WTC11 (cell line): ENCODE results near the gene APBA1.

Experiments
- CREM ChIP-seq: sonication (generic); formaldehyde crosslinking; IDR thresholded peaks from 2 replicates; pipeline ENCODE4 v1.8.1; 2022; ENCODE audit warnings: mild to moderate bottlenecking, missing genetic modification reagents, moderate library complexity
- ELF4 ChIP-seq: sonication (generic); formaldehyde crosslinking; IDR thresholded peaks from 2 replicates; pipeline ENCODE4 v1.8.1; 2022; ENCODE audit warnings: low read depth, mild to moderate bottlenecking, moderate library complexity, missing genetic modification reagents
- FOXP1 ChIP-seq: sonication (generic); formaldehyde crosslinking; IDR thresholded peaks from 2 replicates; pipeline ENCODE4 v1.8.0; 2022; ENCODE audit warnings: missing genetic modification reagents, mild to moderate bottlenecking, moderate library complexity, borderline replicate concordance
- IRF2 ChIP-seq: sonication (generic); formaldehyde crosslinking; IDR thresholded peaks from 2 replicates; pipeline ENCODE4 v1.8.0; 2022; ENCODE audit warnings: low read depth, missing genetic modification reagents, borderline replicate concordance
- NFATC4 ChIP-seq: fragments of 250-450 bp; sonication (Bioruptor Pico); IDR thresholded peaks from 2 replicates; pipeline ENCODE4 v1.9.0; 2021; ENCODE audit warnings: mild to moderate bottlenecking
- PRRX2 ChIP-seq: fragments of 250-450 bp; sonication (Bioruptor Pico); IDR thresholded peaks from 2 replicates; pipeline ENCODE4 v1.8.0; 2021; ENCODE audit warnings: mild to moderate bottlenecking
- RORB ChIP-seq: fragments of 250-450 bp; sonication (Bioruptor Pico); IDR thresholded peaks from 2 replicates; pipeline ENCODE4 v1.9.0; 2021; ENCODE audit warnings: mild to moderate bottlenecking
- TEAD4 ChIP-seq: sonication (generic); formaldehyde crosslinking; IDR thresholded peaks from 2 replicates; pipeline ENCODE4 v1.8.0; 2022; ENCODE audit warnings: mild to moderate bottlenecking, missing genetic modification reagents
- ZNF138 ChIP-seq: sonication (generic); formaldehyde crosslinking; conservative IDR thresholded peaks from 2 replicates; pipeline ENCODE4 v1.8.1; 2022; ENCODE audit warnings: mild to moderate bottlenecking, moderate library complexity, missing genetic modification reagents
- TF ChIP-seq, protein P1 (sequence below): fragments of 200-600 bp; IDR thresholded peaks from 2 replicates; pipeline ENCODE4 v1.8.0; 2022; ENCODE audit warnings: antibody characterized with exemption
- TF ChIP-seq, protein P2 (sequence below): sonication (generic); formaldehyde crosslinking; IDR thresholded peaks from 2 replicates; pipeline ENCODE4 v1.8.0; 2023; ENCODE audit warnings: missing genetic modification reagents
- TF ChIP-seq, protein P3 (sequence below): sonication (generic); formaldehyde crosslinking; IDR thresholded peaks from 2 replicates; pipeline ENCODE4 v1.8.1; 2023; ENCODE audit warnings: mild to moderate bottlenecking, missing genetic modification reagents, borderline replicate concordance
- TF ChIP-seq, protein P4 (sequence below): sonication (generic); formaldehyde crosslinking; IDR thresholded peaks from 2 replicates; pipeline ENCODE4 v1.8.0; 2022; ENCODE audit warnings: mild to moderate bottlenecking, missing genetic modification reagents
- TF ChIP-seq, protein P5 (sequence below): sonication (generic); formaldehyde crosslinking; IDR thresholded peaks from 2 replicates; pipeline ENCODE4 v1.8.1; 2023; ENCODE audit warnings: mild to moderate bottlenecking, missing genetic modification reagents

DNA sequence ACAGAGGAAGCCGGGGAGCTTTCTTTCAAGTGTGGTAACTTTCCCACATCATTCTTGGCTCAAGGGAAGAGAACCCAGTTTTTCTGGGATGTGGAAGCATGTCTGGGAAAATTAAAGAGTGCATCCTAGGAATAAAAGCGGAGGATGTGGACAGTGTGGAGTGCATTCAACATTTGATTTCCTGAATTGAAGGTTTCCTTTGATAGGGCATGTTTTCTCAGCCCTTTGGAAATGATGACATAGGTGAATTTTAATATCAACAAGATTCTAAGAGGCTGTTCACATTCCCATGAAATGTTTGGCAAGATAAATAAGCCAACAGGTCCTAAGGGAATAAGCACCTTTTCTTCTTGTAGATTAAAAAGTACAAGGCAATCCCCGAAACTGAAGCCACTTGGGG lies 283.6 kb downstream of the APBA1 start:
- TF ChIP-seq, protein P1, sequence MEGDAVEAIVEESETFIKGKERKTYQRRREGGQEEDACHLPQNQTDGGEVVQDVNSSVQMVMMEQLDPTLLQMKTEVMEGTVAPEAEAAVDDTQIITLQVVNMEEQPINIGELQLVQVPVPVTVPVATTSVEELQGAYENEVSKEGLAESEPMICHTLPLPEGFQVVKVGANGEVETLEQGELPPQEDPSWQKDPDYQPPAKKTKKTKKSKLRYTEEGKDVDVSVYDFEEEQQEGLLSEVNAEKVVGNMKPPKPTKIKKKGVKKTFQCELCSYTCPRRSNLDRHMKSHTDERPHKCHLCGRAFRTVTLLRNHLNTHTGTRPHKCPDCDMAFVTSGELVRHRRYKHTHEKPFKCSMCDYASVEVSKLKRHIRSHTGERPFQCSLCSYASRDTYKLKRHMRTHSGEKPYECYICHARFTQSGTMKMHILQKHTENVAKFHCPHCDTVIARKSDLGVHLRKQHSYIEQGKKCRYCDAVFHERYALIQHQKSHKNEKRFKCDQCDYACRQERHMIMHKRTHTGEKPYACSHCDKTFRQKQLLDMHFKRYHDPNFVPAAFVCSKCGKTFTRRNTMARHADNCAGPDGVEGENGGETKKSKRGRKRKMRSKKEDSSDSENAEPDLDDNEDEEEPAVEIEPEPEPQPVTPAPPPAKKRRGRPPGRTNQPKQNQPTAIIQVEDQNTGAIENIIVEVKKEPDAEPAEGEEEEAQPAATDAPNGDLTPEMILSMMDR = no peak
- no peak for TF ChIP-seq IRF2
- TF ChIP-seq, protein P2, sequence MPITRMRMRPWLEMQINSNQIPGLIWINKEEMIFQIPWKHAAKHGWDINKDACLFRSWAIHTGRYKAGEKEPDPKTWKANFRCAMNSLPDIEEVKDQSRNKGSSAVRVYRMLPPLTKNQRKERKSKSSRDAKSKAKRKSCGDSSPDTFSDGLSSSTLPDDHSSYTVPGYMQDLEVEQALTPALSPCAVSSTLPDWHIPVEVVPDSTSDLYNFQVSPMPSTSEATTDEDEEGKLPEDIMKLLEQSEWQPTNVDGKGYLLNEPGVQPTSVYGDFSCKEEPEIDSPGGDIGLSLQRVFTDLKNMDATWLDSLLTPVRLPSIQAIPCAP (CRISPR knock-in tag) = no peak
- TF ChIP-seq CREM (CRISPR knock-in tag) = no peak
- TF ChIP-seq ELF4 (CRISPR knock-in tag) = no peak
- TF ChIP-seq ZNF138 (CRISPR knock-in tag) = no peak
- TF ChIP-seq, protein P3, sequence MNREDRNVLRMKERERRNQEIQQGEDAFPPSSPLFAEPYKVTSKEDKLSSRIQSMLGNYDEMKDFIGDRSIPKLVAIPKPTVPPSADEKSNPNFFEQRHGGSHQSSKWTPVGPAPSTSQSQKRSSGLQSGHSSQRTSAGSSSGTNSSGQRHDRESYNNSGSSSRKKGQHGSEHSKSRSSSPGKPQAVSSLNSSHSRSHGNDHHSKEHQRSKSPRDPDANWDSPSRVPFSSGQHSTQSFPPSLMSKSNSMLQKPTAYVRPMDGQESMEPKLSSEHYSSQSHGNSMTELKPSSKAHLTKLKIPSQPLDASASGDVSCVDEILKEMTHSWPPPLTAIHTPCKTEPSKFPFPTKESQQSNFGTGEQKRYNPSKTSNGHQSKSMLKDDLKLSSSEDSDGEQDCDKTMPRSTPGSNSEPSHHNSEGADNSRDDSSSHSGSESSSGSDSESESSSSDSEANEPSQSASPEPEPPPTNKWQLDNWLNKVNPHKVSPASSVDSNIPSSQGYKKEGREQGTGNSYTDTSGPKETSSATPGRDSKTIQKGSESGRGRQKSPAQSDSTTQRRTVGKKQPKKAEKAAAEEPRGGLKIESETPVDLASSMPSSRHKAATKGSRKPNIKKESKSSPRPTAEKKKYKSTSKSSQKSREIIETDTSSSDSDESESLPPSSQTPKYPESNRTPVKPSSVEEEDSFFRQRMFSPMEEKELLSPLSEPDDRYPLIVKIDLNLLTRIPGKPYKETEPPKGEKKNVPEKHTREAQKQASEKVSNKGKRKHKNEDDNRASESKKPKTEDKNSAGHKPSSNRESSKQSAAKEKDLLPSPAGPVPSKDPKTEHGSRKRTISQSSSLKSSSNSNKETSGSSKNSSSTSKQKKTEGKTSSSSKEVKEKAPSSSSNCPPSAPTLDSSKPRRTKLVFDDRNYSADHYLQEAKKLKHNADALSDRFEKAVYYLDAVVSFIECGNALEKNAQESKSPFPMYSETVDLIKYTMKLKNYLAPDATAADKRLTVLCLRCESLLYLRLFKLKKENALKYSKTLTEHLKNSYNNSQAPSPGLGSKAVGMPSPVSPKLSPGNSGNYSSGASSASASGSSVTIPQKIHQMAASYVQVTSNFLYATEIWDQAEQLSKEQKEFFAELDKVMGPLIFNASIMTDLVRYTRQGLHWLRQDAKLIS (CRISPR knock-in tag) = no peak
- no peak for TF ChIP-seq TEAD4 (CRISPR knock-in tag)
- TF ChIP-seq, protein P4, sequence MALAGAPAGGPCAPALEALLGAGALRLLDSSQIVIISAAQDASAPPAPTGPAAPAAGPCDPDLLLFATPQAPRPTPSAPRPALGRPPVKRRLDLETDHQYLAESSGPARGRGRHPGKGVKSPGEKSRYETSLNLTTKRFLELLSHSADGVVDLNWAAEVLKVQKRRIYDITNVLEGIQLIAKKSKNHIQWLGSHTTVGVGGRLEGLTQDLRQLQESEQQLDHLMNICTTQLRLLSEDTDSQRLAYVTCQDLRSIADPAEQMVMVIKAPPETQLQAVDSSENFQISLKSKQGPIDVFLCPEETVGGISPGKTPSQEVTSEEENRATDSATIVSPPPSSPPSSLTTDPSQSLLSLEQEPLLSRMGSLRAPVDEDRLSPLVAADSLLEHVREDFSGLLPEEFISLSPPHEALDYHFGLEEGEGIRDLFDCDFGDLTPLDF (CRISPR knock-in tag) = no peak
- TF ChIP-seq PRRX2 = no peak
- TF ChIP-seq RORB = no peak
- TF ChIP-seq, protein P5, sequence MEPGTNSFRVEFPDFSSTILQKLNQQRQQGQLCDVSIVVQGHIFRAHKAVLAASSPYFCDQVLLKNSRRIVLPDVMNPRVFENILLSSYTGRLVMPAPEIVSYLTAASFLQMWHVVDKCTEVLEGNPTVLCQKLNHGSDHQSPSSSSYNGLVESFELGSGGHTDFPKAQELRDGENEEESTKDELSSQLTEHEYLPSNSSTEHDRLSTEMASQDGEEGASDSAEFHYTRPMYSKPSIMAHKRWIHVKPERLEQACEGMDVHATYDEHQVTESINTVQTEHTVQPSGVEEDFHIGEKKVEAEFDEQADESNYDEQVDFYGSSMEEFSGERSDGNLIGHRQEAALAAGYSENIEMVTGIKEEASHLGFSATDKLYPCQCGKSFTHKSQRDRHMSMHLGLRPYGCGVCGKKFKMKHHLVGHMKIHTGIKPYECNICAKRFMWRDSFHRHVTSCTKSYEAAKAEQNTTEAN = no peak
- TF ChIP-seq FOXP1 = no peak
- TF ChIP-seq NFATC4 (CRISPR knock-in tag) = no peak
